Measurements from ENCODE around the gene SLC4A4.
"Not testable (repeated sequence)": the region's sequence is repeated elsewhere in the genome, so short reads cannot be mapped to it uniquely, and the experiment has no call there.

The SLC4A4 gene

GRCh38 chr4:71360844-71361243, 22.0 kb downstream of the SLC4A4 start:
- no peak for DNase-seq

- no peak for DNase-seq
These were observed 22.7 kb downstream of the SLC4A4 start for GRCh38 chr4:71361476-71361875.

- DNase-seq, result no peak
These were observed 27.9 kb downstream of the SLC4A4 start for GRCh38 chr4:71366766-71367165.

GRCh38 chr4:71367546-71367945, 28.7 kb downstream of the SLC4A4 start:
- no peak for DNase-seq

- DNase-seq, result no peak
These were observed 30.1 kb downstream of the SLC4A4 start for GRCh38 chr4:71368906-71369305.

GRCh38 chr4:71369536-71369935, 30.7 kb downstream of the SLC4A4 start:
- DNase-seq, result no peak

- DNase-seq, result no peak
These were observed 36.7 kb downstream of the SLC4A4 start for GRCh38 chr4:71375494-71375893.

GRCh38 chr4:71377561-71377960, 38.7 kb downstream of the SLC4A4 start:
- DNase-seq, result no peak

GRCh38 chr4:71379126-71379525, 40.3 kb downstream of the SLC4A4 start:
- no peak for DNase-seq

- DNase-seq, result no peak
These were observed 42.0 kb downstream of the SLC4A4 start for GRCh38 chr4:71380788-71381187.

- DNase-seq, result no peak
These were observed 43.5 kb downstream of the SLC4A4 start for GRCh38 chr4:71382125-71382899.

GRCh38 chr4:71382900-71383560, 44.2 kb downstream of the SLC4A4 start:
- DNase-seq, result no peak

GRCh38 chr4:71383984-71384383, 45.2 kb downstream of the SLC4A4 start:
- DNase-seq, result no peak

- DNase-seq, result no peak
These were observed 50.5 kb downstream of the SLC4A4 start for GRCh38 chr4:71389149-71389827.

GRCh38 chr4:71392109-71392508, 53.3 kb downstream of the SLC4A4 start:
- DNase-seq, result no peak

GRCh38 chr4:71396382-71396781, 57.6 kb downstream of the SLC4A4 start:
- DNase-seq, result no peak

GRCh38 chr4:71400810-71401209, 62.0 kb downstream of the SLC4A4 start:
- no peak for DNase-seq

GRCh38 chr4:71402616-71403015, 63.8 kb downstream of the SLC4A4 start:
- DNase-seq, result no peak

GRCh38 chr4:71404049-71404448, 65.2 kb downstream of the SLC4A4 start:
- no peak for DNase-seq

GRCh38 chr4:71405791-71406190, 67.0 kb downstream of the SLC4A4 start:
- DNase-seq, result no peak

- DNase-seq, result no peak
These were observed 67.7 kb downstream of the SLC4A4 start for GRCh38 chr4:71406459-71406963.

- not testable (repeated sequence) for DNase-seq
These were observed 70.1 kb downstream of the SLC4A4 start for GRCh38 chr4:71408961-71409360.

GRCh38 chr4:71411981-71412380, 73.2 kb downstream of the SLC4A4 start:
- no peak for DNase-seq

- DNase-seq, result no peak
These were observed 76.7 kb downstream of the SLC4A4 start for GRCh38 chr4:71415491-71415890.

All from CD4-positive, alpha-beta T cell treated with Interleukin-12 subunit alpha and Interleukin-12 subunit beta, for 1 hour (primary cell).